ENCODE measurements around the gene ABLIM1.

Gene ABLIM1

GRCh38 chr10:114694752-114695151 is 36.7 kb upstream of the ABLIM1 start:
- TF ChIP-seq CTCF (IDR thresholded peaks at IDR 0.05; ENCODE audit: borderline replicate concordance, insufficient read depth, low read depth, low read length): peak; percentile 53; the same call in 1 of the 2 replicates

GRCh38 chr10:114694062-114694461 is 36.0 kb upstream of the ABLIM1 start:
- H3K4me3 ChIP-seq (ENCODE audit: low read depth, low read length): no peak overlapping the region
- TF ChIP-seq CTCF (IDR thresholded peaks at IDR 0.05; ENCODE audit: borderline replicate concordance, insufficient read depth, low read depth, low read length): no peak

More at GRCh38 chr10:114694752-114695151, 36.7 kb upstream of the ABLIM1 start:
- no peak overlapping the region for H3K4me3 ChIP-seq (ENCODE audit: low read depth, low read length)

- no peak overlapping the region for H3K4me3 ChIP-seq (ENCODE audit: low read depth, low read length)
- TF ChIP-seq CTCF (IDR thresholded peaks at IDR 0.05; ENCODE audit: borderline replicate concordance, insufficient read depth, low read depth, low read length): no peak
Observed at GRCh38 chr10:114691442-114691941, 33.4 kb upstream of the ABLIM1 start.

GRCh38 chr10:114688786-114689185 is 30.7 kb upstream of the ABLIM1 start:
- TF ChIP-seq CTCF (IDR thresholded peaks at IDR 0.05; ENCODE audit: borderline replicate concordance, insufficient read depth, low read depth, low read length): no peak
- no peak overlapping the region for H3K4me3 ChIP-seq (ENCODE audit: low read depth, low read length)

GRCh38 chr10:114687459-114687858 is 29.4 kb upstream of the ABLIM1 start:
- no peak overlapping the region for H3K4me3 ChIP-seq (ENCODE audit: low read depth, low read length)
- no peak for TF ChIP-seq CTCF (IDR thresholded peaks at IDR 0.05; ENCODE audit: borderline replicate concordance, insufficient read depth, low read depth, low read length)

GRCh38 chr10:114686013-114686412 is 27.9 kb upstream of the ABLIM1 start:
- no peak overlapping the region for H3K4me3 ChIP-seq (ENCODE audit: low read depth, low read length)
- no peak for TF ChIP-seq CTCF (IDR thresholded peaks at IDR 0.05; ENCODE audit: borderline replicate concordance, insufficient read depth, low read depth, low read length)

- TF ChIP-seq CTCF (IDR thresholded peaks at IDR 0.05; ENCODE audit: borderline replicate concordance, insufficient read depth, low read depth, low read length): no peak
- no peak overlapping the region for H3K4me3 ChIP-seq (ENCODE audit: low read depth, low read length)
Observed at GRCh38 chr10:114685456-114685855, 27.4 kb upstream of the ABLIM1 start.

All from GM12875 (cell line).